ENCODE data around the gene PON1.

DNA sequence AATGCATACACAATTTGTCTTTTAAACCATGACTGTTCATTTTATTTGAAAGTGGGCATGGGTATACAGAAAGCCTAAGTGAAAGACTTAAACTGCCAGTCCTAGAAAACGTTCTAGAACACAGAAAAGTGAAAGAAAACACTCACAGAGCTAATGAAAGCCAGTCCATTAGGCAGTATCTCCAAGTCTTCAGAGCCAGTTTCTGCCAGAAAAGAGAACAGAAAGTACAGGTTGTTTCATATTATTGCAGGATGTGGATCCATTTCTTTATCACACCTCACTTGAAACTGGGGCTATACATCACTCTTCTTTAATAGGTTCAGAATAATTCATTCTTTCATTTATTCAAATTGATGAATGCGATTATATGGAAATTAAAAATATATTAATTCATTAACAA lies 7.7 kb downstream of the PON1 start:
- TF ChIP-seq POLR2A (IDR thresholded peaks at IDR 0.05) = no peak
- TF ChIP-seq CTCF (IDR thresholded peaks at IDR 0.05) = no peak

Measured in thyroid gland (tissue), 4 donors.